HT-29 (cell line): ENCODE data around the gene POLN. TPM values are rescaled to one million over a fixed set of nuclear protein-coding genes. Genes with fewer than 3 reads are reported as not detected.

Experiments used
- DNase-seq: peaks from one replicate; pipeline ENCODE4 v3.0.0-alpha.2; 2015; ENCODE audit warnings: low spot score
- total RNA-seq: library from RNA; depleted of rRNA; stranded (reverse); fragments of >200 nt; shearing (Covaris generic); gene quantifications from 2 replicates; pipeline ENCODE4 v1.2.3, GENCODE V29; 2014

Gene POLN
- total RNA-seq, 1 experiment from 2014 or later = 0.71 TPM

DNA sequence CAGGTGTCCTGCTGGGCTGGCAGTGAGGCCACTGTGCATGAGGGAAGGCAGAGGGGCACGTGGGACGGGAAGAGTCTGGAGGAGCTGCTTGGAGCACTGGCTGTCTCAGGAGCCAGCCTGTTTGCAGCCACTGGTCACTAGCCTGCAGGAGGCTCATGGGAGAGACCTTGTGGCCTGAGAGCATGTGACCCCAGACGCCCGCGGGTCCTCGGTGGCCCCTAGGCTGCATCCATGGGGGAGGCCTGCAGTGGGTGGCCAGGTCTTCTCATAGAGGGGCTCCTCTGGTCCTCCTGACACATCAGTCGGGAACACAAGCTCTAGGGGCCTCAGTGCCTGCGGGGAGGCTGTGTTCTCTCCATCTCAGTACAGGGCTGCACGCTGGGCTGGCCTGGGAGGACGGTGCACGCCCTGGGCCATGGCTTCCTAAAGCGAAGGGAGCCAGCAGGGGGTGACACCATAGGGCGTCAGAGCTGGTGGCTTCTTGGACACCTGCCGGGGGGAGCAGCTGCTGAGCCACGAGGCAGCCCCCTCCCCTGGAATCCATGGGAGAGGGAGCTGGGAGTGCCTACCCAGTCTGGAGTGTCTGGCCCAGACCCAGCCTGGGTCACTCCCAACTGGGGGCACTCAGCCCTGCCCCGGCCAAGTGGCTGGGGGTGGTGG lies 170.5 kb downstream of the POLN start:
- DNase-seq = no peak

DNA sequence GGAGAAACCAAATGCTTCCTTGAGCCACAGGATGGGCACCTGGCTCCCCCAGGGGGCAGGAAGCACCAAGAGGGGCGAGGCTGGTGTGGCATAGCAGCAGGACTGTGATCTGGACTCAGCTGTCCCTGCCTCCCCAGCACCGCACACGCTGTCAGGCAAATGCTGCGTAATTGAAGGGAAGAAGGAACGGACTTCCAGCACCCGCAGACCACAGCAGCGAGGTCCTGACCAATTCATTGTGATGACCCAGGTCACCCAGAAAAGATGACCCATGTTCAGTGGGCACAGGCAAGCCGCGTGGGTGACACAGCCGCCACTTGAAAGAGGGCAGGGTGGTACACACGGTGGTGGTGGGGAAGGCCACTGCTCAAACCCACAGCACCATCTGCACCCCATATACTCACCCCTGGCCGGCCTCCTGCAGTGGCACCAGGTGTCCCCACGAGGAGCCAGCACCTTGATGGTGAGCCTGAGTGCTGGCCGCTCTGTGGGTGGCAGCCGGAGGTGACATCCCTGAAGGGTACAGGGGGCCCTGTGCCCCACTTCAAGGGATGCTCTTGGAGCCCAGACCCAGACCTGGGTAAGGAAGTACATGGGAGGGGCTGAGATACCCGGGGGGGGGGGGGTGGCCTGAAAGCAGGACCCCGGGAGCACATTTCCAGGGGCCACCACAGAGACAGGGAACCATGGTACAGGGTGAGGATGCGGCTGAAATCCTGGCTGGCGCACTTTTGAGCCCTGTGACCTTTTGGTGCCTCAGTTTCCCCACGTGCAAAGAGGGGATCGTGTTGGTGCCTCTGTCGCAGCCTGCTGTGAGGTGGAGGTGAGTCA lies 171.3 kb downstream of the POLN start:
- no peak for DNase-seq

DNA sequence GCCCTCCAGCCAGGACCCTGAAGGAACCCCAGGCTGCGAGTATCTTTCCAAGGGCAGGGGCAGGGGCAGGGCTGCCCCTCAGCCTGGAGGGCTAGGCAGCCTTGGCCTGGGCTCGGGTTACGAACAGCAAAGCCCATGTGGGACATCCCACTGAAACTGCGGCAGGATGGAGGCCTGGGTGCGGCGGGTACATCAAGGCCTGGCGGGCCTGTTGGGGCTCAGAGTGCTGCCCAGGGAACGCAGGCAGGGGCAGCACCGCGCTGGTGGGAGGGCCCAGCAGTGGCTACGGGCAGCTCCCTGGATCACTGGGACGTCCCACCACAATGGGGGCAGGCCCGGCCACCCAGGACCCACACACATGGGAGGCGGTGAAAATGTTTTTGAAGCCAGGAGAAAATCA lies 171.9 kb downstream of the POLN start:
- no peak for DNase-seq

DNA sequence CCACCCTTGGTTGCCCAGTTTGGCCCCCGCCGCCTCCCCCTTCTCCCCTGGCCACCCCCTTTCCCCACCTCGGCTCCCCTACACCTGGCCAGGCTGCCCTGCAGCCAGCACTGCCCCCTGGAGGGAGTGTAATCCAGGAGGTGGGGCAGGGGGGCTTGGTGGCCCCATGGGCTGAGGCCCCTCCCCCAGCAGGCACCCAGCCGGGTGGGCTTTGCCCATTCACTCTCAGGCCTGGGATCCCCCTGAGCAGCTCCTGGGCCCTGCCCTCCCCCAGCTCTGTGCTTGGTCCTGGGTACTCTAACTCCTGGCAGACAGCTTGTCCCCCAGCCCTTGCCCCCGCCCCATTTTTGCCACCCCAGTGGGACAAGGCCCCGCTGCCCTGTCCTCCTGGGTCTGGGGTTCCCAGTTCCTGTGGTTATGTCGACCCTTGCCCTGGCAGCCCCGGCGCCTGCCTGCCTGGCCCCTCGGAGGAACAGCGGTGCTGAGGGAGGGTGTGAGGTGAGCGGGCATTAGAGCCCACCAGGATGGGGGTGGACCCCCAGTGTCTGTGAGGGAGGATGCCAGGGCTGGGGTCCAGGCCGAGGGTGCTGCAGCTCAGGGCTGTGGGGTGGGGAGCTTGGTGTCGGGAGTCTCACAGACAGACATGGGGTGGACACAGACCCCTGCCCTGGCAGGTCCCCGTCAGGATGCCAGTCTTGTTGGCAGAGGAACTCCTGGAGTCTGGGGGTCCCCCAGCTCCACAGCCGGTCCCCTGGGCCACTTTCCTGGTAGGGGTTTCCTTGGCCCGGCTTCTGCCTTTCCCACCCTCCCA lies 172.6 kb downstream of the POLN start:
- no peak for DNase-seq

DNA sequence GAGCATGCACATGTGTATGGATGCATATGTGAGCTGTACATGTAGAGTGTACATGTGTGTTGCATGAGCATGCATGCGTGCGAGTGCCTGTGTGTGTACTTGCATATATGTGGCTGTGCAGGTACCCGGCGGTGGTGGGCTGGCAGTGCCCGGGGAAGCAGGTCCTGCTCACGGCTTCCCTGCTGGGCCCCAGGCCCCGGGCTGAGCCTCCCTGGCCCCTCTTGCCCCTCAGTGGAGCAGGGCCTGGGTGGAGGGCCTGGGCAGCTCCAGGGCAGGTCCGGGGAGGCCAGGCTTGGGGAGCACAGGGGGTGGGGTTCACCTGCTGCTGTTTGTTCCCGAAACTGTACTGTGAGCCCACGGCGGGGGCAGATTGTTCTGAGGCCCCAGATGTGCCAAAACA lies 173.4 kb downstream of the POLN start:
- no peak for DNase-seq

DNA sequence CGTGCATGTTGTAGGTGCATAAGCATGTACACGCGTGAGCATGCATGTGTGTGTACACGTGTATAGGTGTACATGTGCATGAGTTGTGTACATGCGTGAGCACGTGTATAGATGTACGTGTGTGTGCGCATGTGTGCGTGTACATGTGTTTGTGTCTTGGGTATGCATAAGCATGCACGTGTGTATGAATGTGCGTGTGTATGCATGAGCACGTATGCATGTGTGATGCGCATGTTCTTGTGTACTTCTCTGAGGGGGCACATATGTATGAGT lies 173.8 kb downstream of the POLN start:
- DNase-seq = no peak

DNA sequence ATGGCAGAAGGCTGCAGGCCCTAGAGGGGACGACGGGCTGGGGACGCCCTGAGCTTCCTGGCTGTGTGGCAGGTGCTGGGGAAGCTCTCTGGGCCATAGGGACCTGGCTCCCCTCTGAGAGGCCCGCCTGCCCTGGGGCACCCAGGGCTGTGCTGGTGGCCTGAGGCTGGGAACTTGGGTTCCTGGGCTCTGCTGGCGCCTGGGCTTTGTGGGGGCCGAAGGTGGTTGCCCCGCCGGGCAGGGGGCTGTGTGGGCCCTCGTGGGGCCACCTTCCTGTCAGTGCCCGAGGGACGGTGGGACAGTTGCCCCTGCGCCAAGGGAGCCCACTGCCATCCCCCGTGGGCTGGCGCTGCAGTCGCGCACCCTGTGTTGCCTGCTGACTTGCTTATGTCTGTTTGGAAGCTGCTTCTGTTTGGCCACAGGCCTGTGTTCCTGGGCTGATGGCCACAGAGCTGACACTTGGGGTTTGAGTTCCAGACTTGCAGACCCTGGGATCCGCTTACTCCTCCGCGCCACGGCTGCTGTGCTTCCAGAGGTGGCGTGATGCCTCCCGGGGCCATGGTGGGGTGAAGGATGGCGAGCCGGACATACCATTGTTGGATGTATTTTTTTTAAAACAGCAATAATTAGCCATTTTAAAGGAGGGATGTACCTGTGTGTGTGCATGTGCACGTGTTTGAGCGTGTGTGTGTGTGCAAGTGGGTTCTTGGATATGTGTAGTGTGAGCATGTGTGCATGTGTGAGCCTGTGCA lies 174.3 kb downstream of the POLN start:
- DNase-seq = no peak

DNA sequence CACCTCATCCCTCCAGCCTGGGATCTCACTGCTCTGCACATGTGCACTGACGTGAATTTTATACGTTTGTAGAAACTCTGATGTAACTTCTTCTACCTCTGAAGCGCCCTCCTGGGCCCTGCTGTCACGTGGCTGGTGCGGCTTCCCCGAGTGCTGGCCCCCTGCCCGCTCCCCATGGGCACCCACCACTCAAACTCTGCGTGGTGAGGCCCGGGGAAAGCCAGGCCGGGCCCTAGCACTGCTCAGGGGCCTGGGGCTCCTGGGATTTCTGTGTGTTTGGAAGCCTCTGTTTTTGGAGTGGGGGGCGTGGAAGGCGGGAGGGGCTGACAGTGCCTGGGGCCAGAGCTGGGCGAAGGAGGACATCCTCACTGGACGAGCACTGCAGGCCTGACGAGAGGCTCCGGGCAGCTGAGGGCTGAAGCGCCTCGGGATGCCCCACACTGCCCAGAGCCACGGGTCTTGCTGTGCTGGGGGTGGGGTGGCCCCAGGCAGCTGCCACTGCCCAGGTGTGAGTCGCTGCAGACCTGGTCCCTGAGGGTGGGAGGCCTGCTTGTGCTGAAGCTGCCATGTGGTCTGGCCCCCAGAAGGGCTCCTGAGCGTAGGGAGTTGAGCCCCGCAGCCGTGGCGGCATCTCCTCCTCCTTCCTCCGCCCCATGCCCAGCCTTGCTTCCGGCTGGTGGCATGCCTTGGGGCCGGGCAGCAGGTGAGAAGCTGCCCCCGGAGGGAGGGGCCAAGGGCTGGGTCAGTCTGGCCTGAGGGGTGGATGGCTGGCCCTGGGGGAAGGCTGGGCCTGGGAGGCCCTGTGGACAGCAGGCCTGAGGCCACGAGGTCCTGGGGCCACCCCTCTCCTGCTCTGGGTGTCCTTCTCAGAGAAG lies 175.1 kb downstream of the POLN start:
- peak; percentile 24 for DNase-seq

DNA sequence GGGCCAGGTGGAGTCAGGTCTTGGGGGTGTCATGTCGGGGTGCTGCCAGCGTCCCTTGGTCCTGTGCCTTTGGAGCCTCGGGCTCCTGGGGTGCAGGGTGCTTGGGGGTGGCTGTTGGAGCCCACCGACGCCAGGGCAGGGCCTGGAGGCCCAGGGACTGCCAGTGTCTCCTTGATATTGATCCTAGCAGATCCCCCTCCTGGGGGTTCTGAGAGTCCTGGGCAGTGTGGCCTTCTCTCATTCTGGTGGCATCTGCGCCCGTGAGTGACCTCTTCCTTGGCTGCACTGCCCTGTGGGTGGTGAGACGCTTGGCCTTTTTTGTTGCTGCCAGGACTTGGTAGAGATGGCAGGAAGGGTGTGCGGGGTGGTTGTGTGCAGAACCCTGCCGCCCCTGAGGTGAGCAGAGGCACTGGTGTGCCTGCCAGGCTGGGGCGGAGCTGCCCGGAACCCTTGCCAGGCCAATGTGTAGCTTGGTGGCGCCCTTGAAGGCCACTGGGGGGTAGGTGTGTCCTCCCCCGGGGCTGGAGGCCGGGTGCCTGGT lies 175.8 kb downstream of the POLN start:
- DNase-seq = no peak

DNA sequence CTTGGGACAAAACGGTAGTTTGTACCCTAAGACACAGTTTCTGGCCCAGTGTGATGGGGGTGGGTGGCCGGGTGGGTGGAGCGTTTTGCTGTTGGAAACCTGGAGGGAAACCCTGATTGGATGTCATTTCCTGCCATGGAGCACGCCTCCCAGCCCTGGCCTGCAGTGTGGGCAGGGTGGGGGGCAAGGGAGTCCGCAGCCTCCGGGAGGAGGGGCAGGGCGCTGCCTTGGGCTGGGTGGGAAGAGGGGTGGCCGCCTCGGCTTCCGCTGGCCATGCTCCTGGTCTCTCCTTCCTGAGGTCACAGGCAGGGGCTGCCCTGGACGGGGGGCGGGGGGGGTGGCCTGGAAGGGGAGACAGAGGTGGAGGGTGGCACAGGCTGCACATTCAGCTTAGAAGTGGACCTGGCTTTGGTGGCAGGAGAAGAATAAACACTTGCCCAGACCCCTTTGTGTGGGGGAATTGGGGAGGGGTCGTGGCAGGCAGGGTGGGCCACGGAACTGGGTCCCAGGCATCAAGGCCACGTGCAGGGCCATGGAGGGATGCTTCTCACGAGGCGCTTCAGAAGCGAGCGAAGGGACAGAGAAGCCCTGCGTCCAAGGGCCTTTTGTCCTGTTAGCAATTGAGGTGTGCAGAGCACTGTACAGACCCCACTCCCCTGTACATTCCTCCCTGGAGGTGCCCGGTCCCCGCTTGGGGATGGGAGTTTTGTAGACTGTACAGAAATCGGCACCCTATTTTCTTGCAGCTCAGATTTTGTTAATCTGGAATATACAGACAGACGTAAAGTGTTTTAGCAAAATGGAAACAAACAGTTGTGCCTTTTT lies 176.6 kb downstream of the POLN start:
- no peak for DNase-seq

DNA sequence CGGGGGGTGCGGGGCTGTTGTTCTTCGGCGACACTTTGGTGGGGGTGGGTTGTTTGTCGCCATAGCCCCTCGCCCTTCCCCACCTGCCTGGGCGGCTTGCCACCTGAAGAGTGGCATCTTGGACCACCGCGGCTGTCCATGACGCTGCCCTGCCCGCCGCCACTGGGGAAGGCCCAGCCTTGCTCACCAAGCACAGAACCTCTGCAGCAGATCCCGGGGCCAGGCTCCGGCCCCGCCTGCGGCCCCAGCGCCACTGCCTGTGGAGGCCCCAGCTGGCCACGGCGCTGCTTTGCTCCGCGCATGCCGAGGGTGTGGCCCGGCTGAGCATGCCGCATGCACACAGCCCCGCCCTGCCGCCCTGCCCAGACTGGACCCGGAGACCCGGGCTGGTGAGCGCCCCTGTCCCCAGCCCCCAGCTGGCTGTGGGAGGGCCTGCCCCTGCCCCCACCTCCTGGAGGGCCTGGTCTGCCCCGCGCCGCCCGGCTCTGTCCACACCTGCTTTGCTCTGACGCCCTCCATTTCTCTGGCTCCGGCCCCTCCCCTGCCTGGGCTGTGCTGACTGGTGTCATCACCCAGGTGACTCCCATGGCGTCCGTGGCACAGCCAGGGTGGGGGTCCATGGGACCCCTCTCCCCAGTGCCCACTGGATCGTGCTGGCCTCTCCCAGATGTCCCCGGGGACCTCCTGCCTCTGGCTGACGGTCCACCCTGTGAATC lies 177.5 kb downstream of the POLN start:
- peak; percentile 32 for DNase-seq

DNA sequence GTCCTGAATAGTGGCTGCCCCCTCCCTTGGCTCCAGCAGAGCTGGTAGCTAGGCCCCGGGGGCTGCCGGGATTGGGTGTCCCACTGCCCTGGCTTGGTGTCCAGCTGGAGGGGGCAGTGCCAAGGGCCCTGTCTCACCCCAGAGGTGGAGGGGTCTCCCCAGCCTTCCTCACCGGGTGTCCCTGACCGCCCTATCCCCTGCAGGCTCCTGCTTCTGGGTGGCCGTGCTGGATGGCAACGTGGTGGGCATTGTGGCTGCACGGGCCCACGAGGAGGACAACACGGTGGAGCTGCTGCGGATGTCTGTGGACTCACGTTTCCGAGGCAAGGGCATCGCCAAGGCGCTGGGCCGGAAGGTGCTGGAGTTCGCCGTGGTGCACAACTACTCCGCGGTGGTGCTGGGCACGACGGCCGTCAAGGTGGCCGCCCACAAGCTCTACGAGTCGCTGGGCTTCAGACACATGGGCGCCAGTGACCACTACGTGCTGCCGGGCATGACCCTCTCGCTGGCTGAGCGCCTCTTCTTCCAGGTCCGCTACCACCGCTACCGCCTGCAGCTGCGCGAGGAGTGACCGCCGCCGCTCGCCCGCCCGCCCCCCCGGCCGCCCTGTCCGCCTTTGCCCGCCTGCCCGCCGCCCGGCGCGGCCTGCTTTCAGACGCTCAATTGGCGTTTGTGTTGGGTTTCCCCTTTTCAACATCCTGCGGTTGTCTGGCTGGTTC lies 178.2 kb downstream of the POLN start:
- DNase-seq = no peak

DNA sequence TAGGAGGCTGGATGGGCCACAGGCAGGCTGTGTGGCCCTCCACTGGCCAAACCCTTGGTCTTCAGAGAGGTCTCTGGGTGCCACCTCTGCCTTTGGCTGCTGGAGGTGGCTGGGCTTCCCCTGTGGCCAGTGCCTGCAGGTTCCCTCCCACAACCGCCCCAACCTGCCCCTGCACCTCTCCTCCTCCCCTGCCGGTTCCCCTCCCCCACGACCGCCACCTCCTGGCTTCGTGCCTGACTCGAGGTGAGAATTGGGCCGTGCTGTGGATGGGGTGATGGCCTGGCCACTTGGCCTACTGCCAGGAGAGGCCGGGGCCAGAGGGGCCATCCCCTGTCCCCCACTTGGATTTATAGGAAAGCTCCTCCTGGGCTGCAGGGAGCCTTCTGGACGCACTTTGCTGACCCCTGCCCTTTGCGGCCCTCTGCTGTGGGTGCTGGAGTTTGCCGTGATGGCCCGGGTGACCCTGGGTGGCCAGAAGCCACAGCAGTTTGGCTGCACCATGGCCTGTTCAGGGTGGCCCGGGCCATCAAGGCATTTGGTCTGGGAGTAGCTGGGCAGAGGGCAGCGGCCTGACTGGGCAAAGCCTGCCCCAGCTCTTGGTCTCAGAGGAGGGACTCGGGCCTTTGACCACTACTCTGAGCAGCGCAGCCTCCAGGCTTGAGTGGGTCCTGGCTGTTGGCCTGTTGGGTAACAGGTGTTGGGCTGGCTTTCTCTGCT lies 179.0 kb downstream of the POLN start:
- DNase-seq = no peak

DNA sequence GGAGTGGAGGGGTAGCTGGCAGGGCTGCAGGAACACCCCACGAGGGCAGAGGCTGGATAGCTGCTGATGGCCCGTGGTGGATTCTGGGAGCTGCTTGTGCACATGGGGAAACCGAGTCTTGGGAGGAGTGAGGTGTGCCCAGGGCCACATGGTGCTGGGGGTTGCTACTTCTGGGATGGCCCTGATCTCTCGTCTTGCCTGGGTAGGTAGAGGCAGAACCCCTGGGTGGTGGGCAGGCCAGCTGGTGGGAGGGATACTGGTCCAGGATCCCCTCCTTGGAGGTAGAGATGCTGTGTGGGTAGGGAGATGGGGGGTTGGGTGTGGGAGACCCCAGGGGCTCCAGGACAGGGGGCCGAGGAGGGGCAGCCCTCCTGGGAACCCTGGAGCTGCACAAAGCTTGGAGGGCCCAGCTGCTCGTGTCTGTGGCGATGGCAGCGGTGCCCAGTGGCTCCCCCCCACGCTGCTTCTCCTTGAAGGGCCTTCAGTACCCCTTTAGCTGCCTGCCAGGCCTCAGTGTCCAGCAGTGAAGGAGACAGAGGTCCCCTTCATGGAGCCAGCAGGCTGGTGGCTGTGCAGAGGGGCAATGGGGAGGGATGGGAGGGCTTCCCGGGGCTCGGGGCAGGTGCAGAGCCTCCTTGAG lies 179.6 kb downstream of the POLN start:
- DNase-seq = no peak

DNA sequence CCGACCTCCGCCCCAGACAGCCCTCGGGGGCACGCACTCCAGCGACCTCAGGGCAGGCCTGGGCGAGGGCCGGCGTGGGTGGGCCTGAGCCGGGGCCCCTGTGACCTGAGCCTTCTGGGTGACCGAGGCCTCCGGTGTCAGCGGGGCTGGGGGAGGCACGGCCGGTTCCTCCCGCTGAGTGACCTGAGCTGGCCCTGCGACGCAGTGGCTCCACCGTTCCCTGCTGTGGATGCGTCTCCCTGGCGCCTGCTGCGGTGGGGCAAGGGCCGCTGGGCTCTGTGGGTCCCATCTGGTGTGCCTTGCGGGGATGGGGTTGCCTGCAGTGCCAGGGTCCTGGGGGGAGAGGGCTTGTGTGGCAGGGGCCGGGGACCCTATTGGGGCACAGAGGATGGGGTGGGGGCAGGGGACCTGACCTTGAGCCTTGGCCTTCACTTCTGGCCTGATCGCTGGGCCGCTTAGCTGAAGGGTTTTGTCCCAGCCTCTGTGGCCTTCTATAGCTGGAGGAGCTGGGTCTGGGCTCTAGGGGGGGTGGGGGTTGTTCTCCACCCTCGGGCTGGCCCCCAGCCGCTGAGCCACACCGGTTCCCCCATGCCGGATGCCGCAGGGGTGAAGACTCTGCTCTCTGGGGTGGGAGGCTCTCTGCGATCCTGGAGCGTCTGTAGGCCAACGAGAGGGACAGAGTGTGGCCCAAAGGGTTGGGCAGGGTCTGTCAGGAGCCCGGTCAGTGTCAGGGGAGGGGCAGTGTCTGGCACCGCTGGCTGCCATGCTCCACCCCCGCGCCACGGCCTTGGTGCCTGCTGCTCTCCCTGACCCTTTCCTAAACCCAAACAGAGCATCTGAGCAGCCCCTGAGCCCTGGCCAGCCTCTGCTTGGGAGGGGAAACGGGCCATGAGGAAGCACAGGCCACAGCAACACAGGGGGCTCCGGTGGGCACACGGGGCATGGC lies 180.5 kb downstream of the POLN start:
- DNase-seq = no peak

DNA sequence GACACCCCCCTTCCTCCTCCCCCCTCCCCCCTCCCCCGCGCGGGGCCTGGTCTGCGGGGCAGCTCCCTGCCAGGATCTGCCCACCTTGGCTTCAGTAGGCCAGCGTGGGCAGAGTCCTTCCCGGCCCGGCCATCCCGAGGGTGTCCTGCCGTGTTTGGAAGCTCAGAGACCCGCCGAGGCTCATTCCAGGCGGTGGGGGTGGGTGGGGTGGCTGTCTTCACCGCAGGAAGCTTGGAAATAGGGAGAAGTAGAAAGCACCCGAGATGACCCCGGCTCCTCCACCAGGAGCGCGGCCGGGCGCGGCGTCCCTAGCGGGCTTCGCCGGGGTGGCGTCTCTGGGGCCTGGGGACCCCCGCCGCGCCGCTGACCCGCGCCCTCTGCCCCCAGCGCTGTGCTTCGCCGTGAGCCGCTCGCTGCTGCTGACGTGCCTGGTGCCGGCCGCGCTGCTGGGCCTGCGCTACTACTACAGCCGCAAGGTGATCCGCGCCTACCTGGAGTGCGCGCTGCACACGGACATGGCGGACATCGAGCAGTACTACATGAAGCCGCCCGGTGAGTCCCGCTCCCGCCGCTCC lies 181.2 kb downstream of the POLN start:
- DNase-seq = no peak
